H7 (cell line): Measurements from ENCODE around the gene PLCH2. TPM values are rescaled to one million over a fixed set of nuclear protein-coding genes. Genes with fewer than 3 reads are reported as not detected.
A peak's percentile ranks its signal among the peaks of the same experiment; 100 is the strongest.

Source experiments
- DNase-seq: peaks from one replicate; pipeline ENCODE4 v3.0.0; 2012
- H3K27me3 ChIP-seq: 2 replicates; pipeline ENCODE4 v1.6.0; 2011; ENCODE audit warnings: mild to moderate bottlenecking, low read length; ENCODE audit not compliant: control insufficient read depth, insufficient read depth
- H3K36me3 ChIP-seq: replicated peaks from 2 replicates; pipeline ENCODE4 v1.5.1; 2011; ENCODE audit warnings: low read length; ENCODE audit not compliant: control insufficient read depth, insufficient read depth
- H3K4me3 ChIP-seq: 2 replicates; pipeline ENCODE4 v1.5.1; 2011; ENCODE audit warnings: low read depth, mild to moderate bottlenecking, control low read depth, low read length, moderate library complexity; ENCODE audit not compliant: insufficient read depth
- total RNA-seq: library from RNA; depleted of rRNA; stranded (reverse); fragments of >200 nt; shearing (Covaris generic); gene quantifications from 2 replicates; pipeline ENCODE4 v1.2.3, GENCODE V29; 2014

The PLCH2 gene
- total RNA-seq, 1 experiment from 2014 or later: 0.24 TPM

DNA sequence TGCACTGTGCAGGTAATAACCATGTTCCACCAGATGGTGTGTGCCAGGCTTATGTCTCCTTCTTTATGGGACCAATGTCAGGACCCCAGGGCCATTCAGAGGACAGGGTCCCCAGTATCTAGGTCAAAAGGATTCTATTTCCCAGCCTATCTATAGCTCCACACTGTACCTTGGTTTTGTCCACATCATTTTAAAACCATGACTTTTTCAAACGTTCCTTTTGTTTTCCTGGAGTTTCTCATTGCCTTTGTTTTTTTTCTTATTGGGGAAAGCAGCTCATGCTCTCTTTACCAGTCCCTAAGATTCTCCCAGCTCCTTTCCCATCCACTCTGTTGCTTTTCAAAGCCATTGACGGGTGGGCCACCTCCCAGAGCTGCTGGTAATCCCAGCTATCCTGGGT is 12.6 kb downstream of the PLCH2 start:
- Histone ChIP-seq H3K27me3 (no peaks in the 10 kb centered on the region), H3K4me3 (no peak overlapping the region), H3K36me3 (no peaks in the 10 kb centered on the region)
- no peak for DNase-seq

- no peaks in the 10 kb centered on the region for H3K36me3 ChIP-seq
- H3K4me3 ChIP-seq: no peak overlapping the region
Measured at GRCh38 chr1:2489615-2490014, 13.5 kb downstream of the PLCH2 start.

GRCh38 chr1:2492091-2492490 is 16.0 kb downstream of the PLCH2 start:
- Histone ChIP-seq H3K36me3 (no peaks in the 10 kb centered on the region), H3K4me3 (no peak overlapping the region), H3K27me3 (no peaks in the 10 kb centered on the region)
- DNase-seq: peak; percentile 69

More at GRCh38 chr1:2489615-2490014, 13.5 kb downstream of the PLCH2 start:
- H3K27me3 ChIP-seq: no peaks in the 10 kb centered on the region
- peak; percentile 68 for DNase-seq

DNA sequence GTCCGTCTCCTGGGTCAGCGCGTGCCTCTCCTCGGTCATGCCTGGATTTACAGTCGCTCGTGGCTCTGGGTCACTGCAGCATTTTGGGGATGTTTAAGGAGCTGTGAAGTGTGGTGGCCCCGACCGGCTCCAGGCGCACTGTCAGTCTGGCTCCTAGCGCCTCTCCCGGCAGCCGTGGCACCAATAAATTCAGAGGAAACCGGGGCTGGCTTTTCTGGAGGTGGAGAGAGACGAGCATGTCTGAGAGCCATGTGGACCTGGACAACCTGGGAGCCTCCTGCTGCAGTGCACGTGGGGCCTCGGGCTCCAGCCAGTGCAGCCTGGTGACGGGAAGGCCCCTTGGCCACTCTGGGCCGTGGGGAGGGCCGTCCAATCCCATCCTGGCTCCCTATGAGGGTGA is 17.1 kb downstream of the PLCH2 start:
- no peaks in the 10 kb centered on the region for H3K27me3 ChIP-seq
- no peaks in the 10 kb centered on the region for H3K36me3 ChIP-seq
- no peak overlapping the region for H3K4me3 ChIP-seq
- DNase-seq: peak; percentile 71

DNA sequence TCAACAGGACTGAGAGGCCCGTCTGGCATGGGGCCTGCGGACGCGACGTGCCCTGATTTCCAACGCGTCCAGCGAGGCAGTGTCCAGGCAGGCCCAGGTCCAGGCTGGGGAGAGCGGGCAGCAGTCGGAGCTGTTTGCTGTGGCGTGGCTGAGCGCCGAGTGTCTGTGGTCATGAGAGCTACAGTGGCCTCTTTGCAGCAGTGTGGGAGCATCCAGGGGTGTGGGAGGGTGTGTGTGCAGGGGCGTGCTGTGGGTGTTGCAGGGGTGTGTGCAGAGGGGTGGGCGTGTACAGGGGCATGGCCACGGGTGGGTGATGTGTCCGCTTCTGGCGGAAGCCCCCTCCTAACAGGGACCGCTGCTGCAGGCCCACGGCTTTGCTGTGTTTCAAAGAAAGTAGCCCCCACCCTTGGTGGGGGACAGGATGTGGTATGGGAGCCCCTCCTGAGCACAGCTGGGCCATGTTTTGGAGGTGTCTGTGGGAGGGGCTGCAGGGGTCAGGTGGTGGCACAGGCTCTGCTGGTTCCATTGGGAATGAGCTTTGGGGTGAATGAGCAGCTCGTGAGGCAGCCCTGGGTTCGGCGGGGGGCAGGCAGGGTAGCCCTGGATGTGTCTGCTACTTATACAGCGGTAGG is 17.7 kb downstream of the PLCH2 start:
- Histone ChIP-seq H3K27me3 (no peaks in the 10 kb centered on the region), H3K4me3 (no peak overlapping the region), H3K36me3 (no peaks in the 10 kb centered on the region)
- no peak for DNase-seq

DNA sequence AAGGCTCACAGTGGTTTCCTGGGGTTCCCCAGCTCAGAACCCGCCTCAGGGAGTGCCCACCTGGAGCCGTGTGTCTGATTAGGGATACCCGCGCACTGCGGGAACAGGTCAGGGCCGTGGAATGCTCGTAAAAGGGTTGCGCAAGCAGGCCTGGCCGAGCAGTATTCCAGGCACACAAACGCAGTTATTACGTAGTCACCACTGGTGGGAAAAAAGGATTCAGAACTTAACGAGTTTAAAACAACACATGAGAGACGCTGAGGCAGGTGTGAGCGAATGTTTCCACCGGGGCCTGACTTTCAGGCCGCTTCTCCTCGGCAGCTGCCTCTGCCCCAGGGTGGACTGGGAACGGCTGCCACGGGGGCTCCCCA is 18.2 kb downstream of the PLCH2 start:
- DNase-seq: no peak
- no peaks in the 10 kb centered on the region for H3K36me3 ChIP-seq
- no peaks in the 10 kb centered on the region for H3K27me3 ChIP-seq

DNA sequence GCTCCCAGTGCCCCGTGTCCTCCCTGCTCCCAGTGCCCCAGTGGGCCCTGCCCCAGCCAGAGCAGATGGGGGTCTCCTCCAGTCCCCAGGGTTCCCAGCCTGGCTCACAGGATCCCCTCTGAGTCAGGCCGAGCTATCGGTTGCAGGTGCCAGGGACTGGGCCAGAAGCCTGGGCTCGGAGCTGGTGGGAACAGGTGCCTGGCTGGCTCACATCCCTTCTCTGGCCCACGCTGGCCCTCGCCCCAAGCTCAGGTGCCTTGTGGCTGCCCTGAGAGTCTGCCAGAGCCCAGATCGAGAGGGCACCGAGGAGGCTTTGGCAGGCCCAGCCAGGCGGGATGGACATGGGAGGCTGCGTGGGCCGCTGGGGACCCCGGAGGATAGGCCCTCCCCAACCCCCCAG is 18.9 kb downstream of the PLCH2 start:
- Histone ChIP-seq H3K4me3 (no peak overlapping the region), H3K36me3 (no peaks in the 10 kb centered on the region), H3K27me3 (no peaks in the 10 kb centered on the region)
- DNase-seq: no peak

More for the DNA sequence above, 18.2 kb downstream of the PLCH2 start:
- H3K4me3 ChIP-seq: no peak overlapping the region

- H3K4me3 ChIP-seq: no peak overlapping the region
- no peaks in the 10 kb centered on the region for H3K27me3 ChIP-seq
- no peaks in the 10 kb centered on the region for H3K36me3 ChIP-seq
- peak; percentile 70 for DNase-seq
Measured at GRCh38 chr1:2495546-2495945, 19.5 kb downstream of the PLCH2 start.

GRCh38 chr1:2496087-2496622 is 20.1 kb downstream of the PLCH2 start:
- Histone ChIP-seq H3K4me3 (no peak overlapping the region), H3K27me3 (no peaks in the 10 kb centered on the region), H3K36me3 (no peaks in the 10 kb centered on the region)
- DNase-seq: peak; percentile 64

DNA sequence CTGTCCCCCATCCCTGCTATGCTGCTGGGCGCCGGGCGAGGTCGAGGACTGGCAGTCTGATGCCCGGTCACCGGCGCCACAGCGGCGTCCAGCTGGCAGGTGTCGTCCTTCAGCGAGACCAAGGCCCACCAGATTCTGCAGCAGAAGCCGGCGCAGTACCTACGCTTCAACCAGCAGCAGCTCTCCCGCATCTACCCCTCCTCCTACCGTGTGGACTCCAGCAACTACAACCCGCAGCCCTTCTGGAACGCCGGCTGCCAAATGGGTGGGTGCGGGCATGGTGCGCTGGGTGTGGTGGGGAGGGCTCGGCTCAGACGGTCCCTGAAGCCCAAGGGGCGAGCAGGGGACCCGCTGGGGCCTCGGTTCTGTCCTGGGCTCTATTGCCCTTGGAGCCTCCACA is 20.7 kb downstream of the PLCH2 start:
- peak; percentile 63 for DNase-seq
- no peak overlapping the region for H3K4me3 ChIP-seq
- no peaks in the 10 kb centered on the region for H3K27me3 ChIP-seq
- no peaks in the 10 kb centered on the region for H3K36me3 ChIP-seq

- Histone ChIP-seq H3K4me3 (no peak overlapping the region), H3K36me3 (no peaks in the 10 kb centered on the region), H3K27me3 (no peaks in the 10 kb centered on the region)
- DNase-seq: peak; percentile 61
Measured at GRCh38 chr1:2497891-2498290, 21.8 kb downstream of the PLCH2 start.

DNA sequence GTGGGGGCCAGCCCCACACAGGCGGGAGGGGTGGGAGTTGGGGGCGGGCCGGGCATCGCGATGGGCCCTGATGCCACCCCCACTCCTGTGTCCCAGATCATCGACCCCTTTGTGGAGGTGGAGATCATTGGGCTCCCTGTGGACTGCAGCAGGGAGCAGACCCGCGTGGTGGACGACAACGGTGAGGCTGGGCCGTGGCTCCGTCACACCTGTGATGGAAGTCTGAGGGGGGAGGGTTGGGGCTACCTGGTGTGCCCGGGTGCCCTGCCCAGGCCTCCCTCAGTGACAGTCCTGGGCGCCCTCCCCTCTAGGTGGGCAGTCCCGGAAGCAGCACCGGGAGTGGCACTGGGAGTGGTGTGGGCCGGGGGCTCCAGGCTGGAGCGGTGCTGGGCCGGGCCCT is 22.6 kb downstream of the PLCH2 start:
- Histone ChIP-seq H3K27me3 (no peaks in the 10 kb centered on the region), H3K4me3 (no peak overlapping the region), H3K36me3 (no peaks in the 10 kb centered on the region)
- peak; percentile 64 for DNase-seq

DNA sequence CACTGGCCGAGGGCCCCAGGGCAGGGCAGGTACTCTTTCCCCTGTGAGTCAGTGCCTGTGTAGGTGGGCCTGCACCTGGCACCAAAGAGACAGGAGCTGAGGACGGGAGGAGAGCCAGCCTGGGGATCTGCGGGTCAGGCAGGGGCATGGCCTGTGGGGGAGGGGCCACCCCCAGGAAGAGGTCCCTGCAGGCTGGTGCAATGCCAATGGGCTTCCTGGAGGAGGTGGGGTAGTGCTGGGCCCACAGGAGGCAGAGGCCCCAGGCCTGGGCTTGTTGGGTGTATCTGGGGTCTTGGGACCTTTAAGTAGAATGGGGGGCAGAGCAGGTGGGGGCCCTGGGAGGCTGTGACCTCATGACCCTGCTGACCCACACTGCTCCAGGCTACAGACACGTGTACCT is 23.2 kb downstream of the PLCH2 start:
- H3K36me3 ChIP-seq: no peaks in the 10 kb centered on the region
- no peaks in the 10 kb centered on the region for H3K27me3 ChIP-seq
- H3K4me3 ChIP-seq: no peak overlapping the region
- DNase-seq: peak; percentile 70

DNA sequence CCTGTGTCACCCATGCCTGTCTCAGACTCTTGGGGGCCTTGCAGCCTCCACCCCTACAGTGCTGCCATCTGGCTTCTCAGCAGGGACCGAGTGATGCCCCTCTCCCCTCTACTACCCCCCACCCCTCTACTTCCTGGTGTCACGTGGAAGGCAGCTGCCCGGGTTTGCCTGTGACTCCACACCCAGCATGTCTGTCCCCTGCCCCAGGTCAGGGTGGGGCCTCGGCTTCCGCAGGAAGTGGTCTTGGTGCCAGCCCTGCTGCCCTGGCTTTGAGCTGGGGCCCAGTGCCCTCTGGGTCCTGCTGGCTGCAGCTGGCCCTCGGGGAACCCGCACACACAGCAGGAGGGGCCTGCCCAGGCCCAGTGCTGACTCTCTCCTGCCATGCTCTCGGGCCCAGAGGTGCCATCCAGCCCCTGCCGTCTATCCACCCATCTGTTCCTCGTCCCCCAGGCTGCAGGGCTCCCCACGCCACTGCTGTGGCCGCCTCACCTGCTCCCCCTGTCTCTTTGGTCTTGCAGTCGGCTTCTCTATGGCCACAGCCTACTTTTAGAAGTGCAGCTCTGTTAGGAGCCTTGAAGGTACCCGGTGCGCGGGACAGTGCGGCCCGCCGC is 24.0 kb downstream of the PLCH2 start:
- H3K4me3 ChIP-seq: no peak overlapping the region
- H3K27me3 ChIP-seq: no peaks in the 10 kb centered on the region
- DNase-seq: peak; percentile 72
- H3K36me3 ChIP-seq: no peaks in the 10 kb centered on the region

DNA sequence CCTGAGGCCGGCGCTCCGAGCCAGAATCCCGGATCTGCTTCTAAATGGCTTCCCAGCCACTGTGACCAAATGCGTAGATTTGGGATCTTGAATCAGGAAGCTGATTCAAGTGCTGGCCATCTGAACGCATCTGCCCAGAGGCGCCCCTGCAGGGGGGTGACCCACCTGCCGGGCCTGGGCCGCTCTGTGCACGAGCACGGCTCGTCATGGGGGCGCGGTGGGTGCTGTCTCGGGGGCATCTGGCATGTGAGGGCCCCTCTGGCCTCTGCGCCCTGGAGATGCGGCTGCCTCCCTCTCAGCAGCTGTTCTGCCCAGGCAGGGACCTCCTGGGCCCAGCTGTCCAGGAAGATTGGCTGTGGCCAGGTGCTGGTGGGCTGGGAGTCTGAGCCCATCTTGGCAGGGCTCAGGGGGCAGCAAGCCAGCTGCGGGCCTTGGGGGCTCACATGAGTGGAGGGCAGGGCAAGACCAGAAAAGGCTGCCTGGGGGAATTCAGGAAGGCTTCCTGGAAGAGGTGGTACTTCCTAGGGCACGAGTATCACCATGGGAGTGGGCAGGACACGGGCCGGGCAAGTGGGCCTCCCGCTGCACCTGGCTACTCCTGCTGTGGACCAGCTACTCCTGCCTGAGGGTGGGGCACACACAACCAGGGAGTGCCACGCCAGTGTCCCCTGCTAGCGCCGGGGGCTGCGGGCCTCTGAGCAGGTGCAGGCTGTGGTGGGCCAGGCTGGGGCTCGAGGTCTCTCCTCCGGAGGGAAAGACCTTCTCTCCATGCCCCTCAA is 25.1 kb downstream of the PLCH2 start:
- Histone ChIP-seq H3K4me3 (no peak overlapping the region), H3K36me3 (no peaks in the 10 kb centered on the region), H3K27me3 (no peaks in the 10 kb centered on the region)
- peak; percentile 73 for DNase-seq
